Esophagus squamous epithelium (tissue), 4 donors: Measurements from ENCODE around the gene FOXK1.

Experiments used
- POLR2A ChIP-seq, 4 donors: fragments of 450-650 bp; IDR thresholded peaks; one replicate each; pipeline ENCODE4 v1.6.1; 2017; ENCODE audit warnings: antibody characterized with exemption in 4 of 4, mild to moderate bottlenecking in 4 of 4, moderate library complexity in 3 of 4
- TF ChIP-seq, protein P1 (sequence below), 6 experiments: fragments of 450-650 bp in 4 of 6; fragments of 200-600 bp in 2 of 6; sonication (generic) in 2 of 6; IDR thresholded peaks; one replicate each; pipeline ENCODE4 v1.5.1; 2016 to 2019; ENCODE audit warnings: antibody characterized with exemption in 6 of 6, mild to moderate bottlenecking in 4 of 6, moderate library complexity in 4 of 6

DNA sequence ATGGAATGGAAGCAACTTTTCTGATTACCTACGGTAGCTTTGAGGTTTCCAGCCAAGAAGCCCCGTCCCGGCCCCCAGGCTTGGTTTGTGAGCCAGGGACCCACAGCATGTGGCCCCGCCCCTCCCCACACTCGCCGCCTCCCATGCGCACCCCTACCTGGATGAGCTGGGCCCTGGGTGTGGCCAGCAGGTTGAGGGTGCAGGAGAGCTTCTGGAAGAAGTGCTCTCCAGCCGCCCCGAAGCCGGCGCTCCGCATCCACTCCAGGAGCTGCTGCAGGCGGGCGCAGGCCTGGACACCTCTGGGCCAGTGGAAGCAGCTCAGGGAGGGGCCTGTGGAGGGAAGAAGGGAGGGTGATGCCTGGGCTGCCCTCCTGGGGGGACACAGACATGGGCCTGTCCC is 133.0 kb downstream of the FOXK1 start:
- TF ChIP-seq, protein P1, sequence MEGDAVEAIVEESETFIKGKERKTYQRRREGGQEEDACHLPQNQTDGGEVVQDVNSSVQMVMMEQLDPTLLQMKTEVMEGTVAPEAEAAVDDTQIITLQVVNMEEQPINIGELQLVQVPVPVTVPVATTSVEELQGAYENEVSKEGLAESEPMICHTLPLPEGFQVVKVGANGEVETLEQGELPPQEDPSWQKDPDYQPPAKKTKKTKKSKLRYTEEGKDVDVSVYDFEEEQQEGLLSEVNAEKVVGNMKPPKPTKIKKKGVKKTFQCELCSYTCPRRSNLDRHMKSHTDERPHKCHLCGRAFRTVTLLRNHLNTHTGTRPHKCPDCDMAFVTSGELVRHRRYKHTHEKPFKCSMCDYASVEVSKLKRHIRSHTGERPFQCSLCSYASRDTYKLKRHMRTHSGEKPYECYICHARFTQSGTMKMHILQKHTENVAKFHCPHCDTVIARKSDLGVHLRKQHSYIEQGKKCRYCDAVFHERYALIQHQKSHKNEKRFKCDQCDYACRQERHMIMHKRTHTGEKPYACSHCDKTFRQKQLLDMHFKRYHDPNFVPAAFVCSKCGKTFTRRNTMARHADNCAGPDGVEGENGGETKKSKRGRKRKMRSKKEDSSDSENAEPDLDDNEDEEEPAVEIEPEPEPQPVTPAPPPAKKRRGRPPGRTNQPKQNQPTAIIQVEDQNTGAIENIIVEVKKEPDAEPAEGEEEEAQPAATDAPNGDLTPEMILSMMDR (IDR thresholded peaks at IDR 0.05): no peak
- TF ChIP-seq POLR2A (IDR thresholded peaks at IDR 0.05): no peak
